OCI-LY3 (cell line): ENCODE data around the gene LUC7L2.

Experiments
- CTCF ChIP-seq: fragments of 200-600, 300-600 bp; sonication (generic); IDR thresholded peaks from 2 replicates; pipeline ENCODE4 v1.5.1; 2014; ENCODE audit warnings: antibody characterized with exemption, low read length, low read depth
- EZH2phosphoT487 ChIP-seq: fragments of 200-600 bp; shearing (Covaris generic); IDR thresholded peaks from 2 replicates; pipeline ENCODE4 v1.6.1; 2018; ENCODE audit warnings: antibody characterized with exemption, mixed run types, low read depth

GRCh38 chr7:139453673-139454321 is 94.1 kb downstream of the LUC7L2 start:
- TF ChIP-seq CTCF (no peak), EZH2phosphoT487 (no peak)
